C1 segment of cervical spinal cord (tissue), 14 donors: ENCODE data around the gene SAG.
A peak's percentile ranks its signal among the peaks of the same experiment; 100 is the strongest.

Experiments used
- DNase-seq, 14 donors: peaks; one replicate each; lab custom pipeline; 2025; lab: John Stamatoyannopoulos, UW

The SAG gene

GRCh38 chr2:233307565-233307964, at the start of gene SAG:
Gene SAG, plus strand, starts transcription at chr2:233307816. Its CDS starts 1,374 bp downstream, at chr2:233309190.
- DNase-seq: no peak

DNA sequence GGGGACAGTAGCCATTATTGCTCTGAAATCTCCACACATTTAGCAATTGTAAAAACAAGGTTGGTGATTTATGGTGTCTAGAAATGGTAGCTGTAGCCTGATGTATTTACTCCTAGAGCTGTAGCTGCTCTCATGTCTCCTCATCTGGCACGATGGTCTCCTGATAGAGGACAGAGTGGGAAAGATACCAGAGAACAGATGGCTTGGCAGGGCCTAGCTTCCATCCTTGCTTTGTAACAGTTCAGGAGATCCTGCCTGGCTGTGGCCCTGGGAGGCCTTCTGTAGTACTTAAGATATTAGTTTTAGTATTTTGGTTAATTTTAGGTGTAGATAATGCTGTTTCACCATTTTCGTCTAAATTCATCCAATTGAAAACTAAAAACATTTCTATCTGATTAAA, 49.4 kb upstream of the SAG start:
- peak in 1 of 14 donors; percentile 76 for DNase-seq

DNA sequence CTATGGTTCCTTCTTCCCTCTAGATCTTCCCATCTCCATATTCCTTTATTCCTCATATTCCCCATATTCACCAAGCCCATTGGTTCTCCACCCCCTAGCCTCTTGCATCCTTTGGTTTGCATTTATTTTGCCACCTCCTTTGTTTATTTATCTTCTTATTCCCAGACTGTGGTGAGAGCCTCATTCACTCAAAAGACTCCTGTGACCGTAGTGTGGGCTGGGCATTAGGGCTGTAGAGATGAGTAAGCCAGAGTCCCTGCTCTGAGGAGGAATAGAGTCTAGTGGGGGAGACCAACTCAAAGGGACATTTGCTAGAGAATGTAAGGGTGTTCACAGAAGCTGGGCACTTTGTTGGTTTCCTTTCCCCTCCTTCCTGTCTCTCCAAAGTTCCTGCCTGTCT, 47.9 kb upstream of the SAG start:
- DNase-seq: no peak

DNA sequence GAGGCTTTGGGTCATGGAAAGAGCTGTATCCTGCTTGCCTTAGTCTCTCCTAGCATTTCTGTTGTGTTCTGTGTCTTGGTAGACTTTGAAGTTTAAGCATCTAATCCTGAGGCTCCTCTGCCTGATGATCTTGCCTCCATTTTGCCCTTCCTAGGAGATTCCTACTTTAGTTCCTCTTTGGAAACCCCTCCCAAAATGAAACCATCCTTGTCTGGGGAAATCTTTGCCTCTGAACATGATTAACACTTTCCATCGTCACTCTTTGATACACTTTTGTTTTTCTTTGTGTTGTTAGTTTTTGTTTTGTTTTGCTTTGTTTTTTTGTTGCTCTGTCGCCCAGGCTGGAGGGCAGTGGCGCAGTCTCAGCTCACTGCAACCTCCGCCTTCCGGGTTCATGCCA, 47.0 kb upstream of the SAG start:
- DNase-seq: no peak

- no peak for DNase-seq
Observed at GRCh38 chr2:233261819-233262555, 45.6 kb upstream of the SAG start.

GRCh38 chr2:233262562-233262961, 45.1 kb upstream of the SAG start:
- peak in 1 of 14 donors; percentile 13 for DNase-seq

DNA sequence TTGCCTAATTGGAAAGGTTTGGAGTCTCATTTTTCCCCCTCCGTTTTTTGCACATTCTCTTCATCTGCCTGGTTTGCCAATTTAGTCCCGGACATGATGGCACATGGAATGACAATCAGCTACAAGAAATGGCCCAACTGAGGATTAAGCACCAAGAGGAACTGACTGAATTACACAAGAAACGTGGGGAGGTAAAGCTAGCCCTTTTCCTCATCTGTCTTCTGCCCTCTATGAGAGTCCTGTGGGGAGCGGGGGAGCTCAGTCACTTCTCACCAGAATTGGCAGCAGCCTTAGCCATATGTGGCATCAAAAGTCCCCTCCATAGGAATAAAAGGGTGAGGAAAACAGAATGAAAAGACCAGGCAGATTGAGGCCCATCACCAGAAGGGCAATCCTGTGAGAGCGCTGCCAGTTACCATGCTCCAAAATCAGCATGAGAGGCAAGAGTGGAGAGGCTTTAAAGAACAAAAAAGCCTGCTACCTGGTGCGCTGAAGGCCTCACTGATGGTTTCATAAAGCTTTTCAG, 44.5 kb upstream of the SAG start:
- peak in 1 of 14 donors; percentile 41 for DNase-seq

- DNase-seq: peak in 1 of 14 donors; percentile 21
Observed at GRCh38 chr2:233264667-233265066, 42.9 kb upstream of the SAG start.

DNA sequence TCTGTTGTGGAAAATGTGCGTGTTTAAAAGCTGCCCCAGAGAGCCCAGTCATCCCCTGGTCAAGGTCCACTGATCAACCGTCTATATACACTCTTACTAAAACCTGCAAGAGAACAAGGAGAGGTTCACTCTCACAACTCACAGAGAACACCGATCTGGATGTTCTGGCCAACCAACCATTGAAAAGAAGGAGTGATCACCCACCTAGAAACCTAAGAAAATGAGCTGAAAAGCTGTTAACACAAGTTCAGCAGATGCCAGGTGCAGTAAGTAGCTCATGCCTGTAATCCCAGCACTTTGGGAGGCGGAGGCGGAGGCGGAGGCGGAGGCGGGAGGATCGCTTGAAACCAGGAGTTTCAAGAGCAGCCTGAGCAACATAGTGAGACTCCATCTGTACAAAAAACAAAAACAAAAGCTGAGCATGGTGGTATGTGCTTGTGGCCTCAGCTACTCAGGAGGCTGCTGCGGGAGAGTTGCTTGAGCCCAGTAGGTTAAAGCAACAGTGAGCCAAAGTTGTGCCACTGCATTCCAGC, 41.7 kb upstream of the SAG start:
- no peak for DNase-seq

- DNase-seq: no peak
Observed at GRCh38 chr2:233266481-233266880, 41.1 kb upstream of the SAG start.

DNA sequence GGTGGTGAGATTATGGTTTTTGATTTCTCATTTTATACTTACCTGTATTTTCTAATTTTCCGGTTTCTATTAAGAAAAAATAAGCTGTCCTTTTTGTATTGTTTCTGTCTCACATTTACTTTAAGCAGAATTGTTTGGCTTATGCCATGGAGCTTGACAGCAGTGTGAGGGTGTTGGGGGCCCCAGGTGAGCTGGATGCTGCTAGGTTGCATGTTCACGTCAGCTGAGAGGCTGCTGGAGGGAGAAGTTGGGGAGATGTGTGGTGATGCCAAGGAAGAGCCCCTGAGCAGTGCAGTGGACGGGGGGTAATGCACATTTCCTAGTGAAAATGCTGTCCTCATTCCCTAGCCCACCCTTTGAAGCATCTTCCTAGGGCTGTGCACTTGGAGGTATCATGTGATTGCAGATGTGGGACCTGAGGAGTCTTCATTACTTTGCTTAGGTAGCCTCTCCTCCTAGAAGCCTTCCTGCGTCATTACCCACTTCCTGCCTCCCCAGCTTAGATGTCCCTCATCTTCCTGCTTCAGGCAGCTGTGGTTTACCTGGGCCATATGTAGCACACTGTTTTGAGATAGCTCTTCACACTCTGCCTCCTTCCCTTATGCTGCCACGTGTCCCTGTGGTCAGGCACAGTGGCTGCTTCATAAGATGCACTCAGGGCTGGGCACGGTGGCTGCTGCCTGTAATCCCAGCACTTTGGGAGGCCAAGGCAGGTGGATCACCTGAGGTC, 39.9 kb upstream of the SAG start:
- DNase-seq: no peak

DNA sequence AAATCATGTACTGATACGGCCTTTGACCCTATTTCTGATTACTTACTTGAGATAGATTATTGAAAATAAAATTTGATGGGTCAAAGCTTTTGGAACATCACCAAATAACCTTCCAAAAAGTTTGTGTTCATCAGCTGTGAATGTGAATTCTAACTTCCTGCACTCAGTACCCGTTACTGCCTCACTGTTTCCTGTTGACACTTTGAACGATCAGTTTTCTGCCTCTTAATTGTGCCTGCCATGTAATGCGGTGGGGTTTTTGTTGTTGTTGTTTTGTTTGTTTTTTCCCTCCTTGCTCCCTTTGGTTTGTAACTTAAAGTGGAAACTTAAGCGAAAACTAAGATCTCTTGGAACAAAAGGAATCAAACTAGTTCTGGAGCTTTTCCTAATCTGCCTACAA, 37.2 kb upstream of the SAG start:
- no peak for DNase-seq

DNA sequence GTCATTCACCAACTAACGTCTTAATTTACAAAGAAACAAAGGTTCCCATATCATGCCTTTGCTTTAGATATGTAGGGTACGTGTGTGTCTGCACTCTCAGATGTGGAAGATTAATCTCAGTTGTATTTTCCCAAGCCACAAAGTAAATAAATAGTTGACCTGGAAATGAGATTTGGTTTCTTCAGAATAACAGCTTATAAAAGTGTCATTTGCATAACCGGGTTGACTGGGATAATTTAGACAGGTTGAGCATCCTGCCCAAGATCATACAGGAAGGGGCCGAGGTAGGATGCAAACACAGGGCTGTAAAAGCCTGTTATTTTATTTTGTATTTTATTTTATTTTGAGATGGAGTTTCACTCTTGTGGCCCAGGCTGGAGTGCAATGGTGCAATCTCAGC, 36.7 kb upstream of the SAG start:
- no peak for DNase-seq

- no peak for DNase-seq
Observed at GRCh38 chr2:233271693-233272092, 35.9 kb upstream of the SAG start.

GRCh38 chr2:233273120-233273519, 34.5 kb upstream of the SAG start:
- no peak for DNase-seq

DNA sequence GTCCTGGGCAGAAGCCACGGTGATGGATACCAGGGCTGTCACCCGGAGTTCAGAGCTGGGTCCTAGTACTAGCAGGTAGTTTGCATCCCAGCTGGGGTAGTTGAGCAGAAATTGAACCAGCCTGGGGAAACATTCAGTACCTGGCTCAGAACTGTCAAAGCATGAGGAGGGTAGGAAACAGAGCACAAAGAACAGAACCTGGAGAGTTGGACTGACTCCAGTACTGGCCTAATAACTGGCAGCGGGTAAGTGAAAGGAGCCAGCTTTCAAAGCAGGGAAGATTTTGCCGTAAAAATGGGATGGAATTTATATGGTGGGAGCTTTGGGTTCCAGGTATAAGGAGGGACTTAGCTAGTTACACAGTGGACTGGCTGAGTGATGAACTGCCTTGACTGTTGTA, 32.4 kb upstream of the SAG start:
- peak in 1 of 14 donors; percentile 28 for DNase-seq

DNA sequence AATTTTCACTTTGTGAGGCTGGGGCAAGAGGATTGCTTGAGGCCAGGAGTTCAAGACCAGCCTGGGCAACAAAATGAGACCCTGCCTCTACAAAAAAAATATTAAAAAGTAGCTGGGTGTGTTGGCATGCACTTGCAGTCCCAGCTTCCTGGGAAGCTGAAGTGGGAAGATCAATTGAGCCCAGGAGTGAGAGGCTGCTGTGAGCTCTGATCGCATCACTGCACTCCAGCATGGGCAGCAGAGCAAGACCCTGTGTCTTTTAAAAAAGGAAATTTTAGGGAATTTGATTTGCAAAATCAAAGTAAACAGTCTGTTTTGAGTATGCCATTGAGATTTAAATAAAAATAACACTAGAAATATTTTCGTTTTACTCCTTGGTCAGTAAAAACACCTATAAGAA, 28.7 kb upstream of the SAG start:
- DNase-seq: no peak

GRCh38 chr2:233280114-233280693, 27.4 kb upstream of the SAG start:
- DNase-seq: no peak

DNA sequence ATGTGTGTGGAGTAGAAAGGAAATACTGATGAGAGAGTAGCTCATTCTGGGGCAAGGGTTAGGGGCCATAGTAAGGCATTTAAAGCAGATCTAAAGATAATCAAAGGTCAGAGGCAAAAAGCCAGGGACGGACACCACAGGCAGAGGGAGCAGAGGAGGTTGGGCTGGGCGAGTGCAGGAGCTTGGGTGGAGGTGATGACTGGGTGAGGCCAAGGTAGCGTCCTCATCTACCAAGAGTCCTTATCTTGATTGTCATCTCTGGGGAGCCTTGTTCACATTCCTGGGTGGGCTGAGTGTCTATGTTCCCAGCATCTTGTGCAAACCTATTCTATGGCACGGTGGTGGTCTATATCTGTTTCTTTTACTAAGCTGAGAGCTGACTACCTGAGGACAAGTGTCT, 26.1 kb upstream of the SAG start:
- DNase-seq: no peak

DNA sequence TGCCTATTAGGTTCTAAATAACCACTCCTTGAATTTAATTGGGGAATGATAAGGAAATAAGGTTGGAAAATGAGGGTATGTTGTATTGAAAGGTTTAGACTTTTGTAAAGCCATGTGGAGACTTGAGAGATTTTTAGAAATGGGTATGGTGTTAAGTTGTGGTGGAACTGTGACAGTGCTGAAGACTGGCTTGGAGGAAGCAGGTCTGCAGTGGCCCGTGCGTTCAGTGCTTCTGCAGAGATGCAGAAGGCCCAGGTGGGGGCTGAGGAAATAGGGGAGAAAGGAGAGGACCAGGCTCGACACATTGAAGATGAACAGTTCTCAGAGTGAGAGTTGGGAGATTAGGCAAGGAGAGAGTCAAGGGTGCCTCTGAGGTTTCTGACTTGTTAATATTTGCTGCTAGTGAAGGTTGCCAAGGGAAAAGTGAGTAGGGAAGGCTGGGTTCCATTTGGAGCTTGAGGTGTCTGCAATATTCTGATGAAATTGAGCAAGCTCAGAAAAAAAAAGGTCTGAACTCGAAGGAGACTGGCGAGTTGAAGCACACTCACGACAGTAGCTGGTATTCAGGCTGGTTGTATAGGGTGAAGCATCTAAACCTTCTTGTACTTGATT, 25.5 kb upstream of the SAG start:
- DNase-seq: no peak

GRCh38 chr2:233285921-233286320, 21.7 kb upstream of the SAG start:
- no peak for DNase-seq

- no peak for DNase-seq
Observed at GRCh38 chr2:233287871-233288270, 19.7 kb upstream of the SAG start.
